Fibroblast of villous mesenchyme (primary cell): Measurements from ENCODE around the gene CNFN. TPM values are rescaled to one million over a fixed set of nuclear protein-coding genes. Genes with fewer than 3 reads are reported as not detected.

Experiments used
- DNase-seq: peaks from one replicate; pipeline ENCODE4 v3.0.0-alpha.2; 2010; ENCODE audit warnings: low read depth
- H3K4me3 ChIP-seq: 2 replicates; pipeline ENCODE4 v1.5.1; 2011; ENCODE audit warnings: low read depth, mild to moderate bottlenecking, low read length
- CTCF ChIP-seq: IDR thresholded peaks from 2 replicates; pipeline ENCODE4 v1.5.1; 2012; ENCODE audit warnings: low read depth, mild to moderate bottlenecking, low read length; ENCODE audit not compliant: insufficient read depth
- total RNA-seq: library from RNA; depleted of rRNA; stranded (reverse); fragments of >200 nt; gene quantifications from 2 replicates; pipeline ENCODE4 v1.2.3, GENCODE V29; 2012

CNFN gene
- total RNA-seq, result 0.32 TPM in 1 of 2 replicates, not detected in the other

- no peak for DNase-seq
- no peak for TF ChIP-seq CTCF
- H3K4me3 ChIP-seq, result no peak within 1 kb of the TSS
Measured at GRCh38 chr19:42389899-42390298, at the start of gene CNFN. Gene CNFN (minus strand): TSS chr19:42390297. CDS start chr19:42389037, 1,260 bp downstream.

GRCh38 chr19:42436006-42436405 lies 45.9 kb upstream of the CNFN start:
- peak; percentile 70 for DNase-seq
- TF ChIP-seq CTCF, result no peak
- H3K4me3 ChIP-seq, result no peak overlapping the region

DNA sequence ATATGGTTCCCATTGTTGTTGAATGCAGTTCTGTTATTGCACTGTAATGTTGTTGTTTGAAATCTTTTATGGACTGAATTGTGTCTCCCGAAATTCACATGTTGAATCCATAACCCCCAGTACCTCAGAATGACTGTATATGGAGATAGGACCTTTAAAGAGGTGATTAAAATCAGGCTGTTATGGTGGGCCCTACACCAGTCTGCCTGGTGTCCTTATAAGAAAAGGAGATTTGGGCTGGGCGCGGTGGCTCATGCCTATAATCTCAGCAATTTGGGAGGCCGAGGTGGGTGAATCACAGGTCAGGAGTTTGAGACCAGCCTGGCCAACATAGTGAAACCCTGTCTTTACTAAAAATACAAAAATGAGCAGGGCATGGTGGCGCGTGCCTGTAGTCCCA lies 45.2 kb upstream of the CNFN start:
- no peak for DNase-seq
- no peak for TF ChIP-seq CTCF
- no peak overlapping the region for H3K4me3 ChIP-seq

DNA sequence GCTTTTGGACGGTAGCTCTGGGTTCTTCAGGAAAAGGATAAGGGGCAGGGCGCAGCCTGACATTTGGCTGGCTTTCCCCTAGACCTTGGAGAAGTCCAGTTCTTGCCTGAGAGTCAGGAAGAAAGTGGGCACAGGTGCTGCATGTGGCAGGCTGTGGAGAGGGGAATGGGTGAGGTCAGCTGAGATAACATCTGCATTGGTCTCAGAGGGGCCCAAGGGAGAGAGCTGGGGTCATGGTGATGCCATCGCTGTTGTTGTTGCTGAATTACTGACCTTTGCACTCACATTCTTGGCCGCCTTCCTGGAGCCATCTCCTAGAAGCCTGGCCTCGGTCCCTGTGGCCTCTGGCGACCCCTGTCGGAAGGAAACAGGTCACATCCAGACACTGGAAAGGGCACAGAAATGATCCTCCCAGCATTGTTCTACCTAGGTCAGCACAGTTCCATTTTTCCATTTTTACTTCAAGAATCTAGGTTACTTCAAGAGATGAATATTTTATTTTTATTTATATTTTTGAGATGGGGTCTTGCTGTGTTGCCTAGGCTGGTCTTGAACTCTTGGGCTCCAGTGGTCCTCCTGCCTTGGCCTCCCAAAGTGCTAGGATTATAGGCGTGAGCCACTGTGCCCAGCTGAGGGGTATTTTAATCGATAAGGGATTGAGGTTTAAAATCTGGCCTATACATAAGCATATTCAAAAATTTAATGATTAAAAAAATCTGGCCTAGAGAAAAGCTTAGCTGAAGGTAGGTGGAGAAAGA lies 43.6 kb upstream of the CNFN start:
- no peak overlapping the region for H3K4me3 ChIP-seq
- TF ChIP-seq CTCF, result peak; percentile 79
- DNase-seq, result peak; percentile 61

- no peak for DNase-seq
Measured at GRCh38 chr19:42431486-42431885, 41.4 kb upstream of the CNFN start.

DNA sequence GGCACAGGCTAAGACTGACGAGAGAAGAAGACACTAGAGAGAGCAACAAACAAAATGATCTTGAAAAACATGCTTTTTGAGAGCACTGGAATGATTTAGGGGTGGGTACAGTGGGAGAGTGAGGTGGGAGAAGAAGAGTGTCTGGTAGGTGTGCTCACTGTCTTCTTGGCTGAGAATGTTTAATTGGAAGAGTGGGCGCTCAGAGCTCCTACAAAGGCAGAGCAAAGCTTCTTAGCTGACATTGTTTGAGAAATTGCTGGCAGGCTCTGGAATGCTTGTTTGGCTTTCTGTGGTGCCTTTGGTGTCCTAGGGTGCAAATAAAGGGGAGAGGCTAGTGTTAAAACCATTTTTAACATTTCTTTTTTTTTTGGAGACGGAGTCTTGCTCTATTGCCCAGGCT lies 38.6 kb upstream of the CNFN start:
- TF ChIP-seq CTCF, result no peak
- H3K4me3 ChIP-seq, result no peak overlapping the region
- no peak for DNase-seq

More at GRCh38 chr19:42431486-42431885, 41.4 kb upstream of the CNFN start:
- no peak for TF ChIP-seq CTCF
- no peak overlapping the region for H3K4me3 ChIP-seq

- peak; percentile 72 for DNase-seq
- no peak within 1 kb of the TSS for H3K4me3 ChIP-seq
- no peak for TF ChIP-seq CTCF
Measured at GRCh38 chr19:42427313-42427712, 37.2 kb upstream of the CNFN start, which contains the start of gene LIPE. Gene LIPE (minus strand): TSS chr19:42427388. CDS start chr19:42427149, 239 bp downstream.
